Measurements from ENCODE around the gene DBNL. TPM values are rescaled to one million over a fixed set of nuclear protein-coding genes. Genes with fewer than 3 reads are reported as not detected.

DBNL gene
- total RNA-seq, 4 donors from 2014 or later: 108 to 165 (median 138) TPM

DNA sequence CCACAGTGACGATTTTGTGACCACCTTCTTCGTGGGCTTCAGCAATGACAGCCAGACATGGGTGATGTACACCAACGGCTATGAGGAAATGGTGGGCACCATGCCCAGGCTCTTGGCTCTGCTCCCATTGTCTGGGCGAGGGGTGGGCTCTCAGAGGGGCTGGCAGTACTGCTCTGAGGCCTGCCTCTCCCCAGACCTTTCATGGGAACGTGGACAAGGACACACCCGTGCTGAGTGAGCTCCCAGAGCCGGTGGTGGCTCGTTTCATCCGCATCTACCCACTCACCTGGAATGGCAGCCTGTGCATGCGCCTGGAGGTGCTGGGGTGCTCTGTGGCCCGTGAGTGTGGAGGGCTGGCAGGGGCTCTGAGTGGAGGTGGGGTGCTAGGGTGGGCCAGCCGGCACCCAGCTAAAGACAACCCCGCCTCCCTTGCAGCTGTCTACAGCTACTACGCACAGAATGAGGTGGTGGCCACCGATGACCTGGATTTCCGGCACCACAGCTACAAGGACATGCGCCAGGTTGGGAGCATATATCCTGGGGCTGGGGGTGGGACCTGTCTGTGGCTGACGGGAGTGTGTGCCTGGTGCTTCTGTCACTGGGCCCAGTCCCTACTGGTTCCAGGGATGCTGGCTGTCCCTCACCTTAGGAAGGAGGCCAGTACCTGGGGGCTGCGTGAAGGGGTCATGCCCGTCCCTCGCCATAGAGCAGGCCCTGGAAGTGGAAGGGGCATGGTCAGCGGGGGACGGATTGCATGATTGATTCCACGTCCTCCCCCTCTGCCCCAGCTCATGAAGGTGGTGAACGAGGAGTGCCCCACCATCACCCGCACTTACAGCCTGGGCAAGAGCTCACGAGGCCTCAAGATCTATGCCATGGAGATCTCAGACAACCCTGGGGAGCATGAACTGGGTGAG, 66.5 kb downstream of the DBNL start:
- no peak for DNase-seq
- 55 to 84% methylated on average over 4 to 16 of the region's 27 CpGs for WGBS, 2 donors
- Histone ChIP-seq H3K4me3 (replicated peaks in 1 of 3) (no peak overlapping the region), H3K27ac (no peak overlapping the region), H3K27me3 (no peaks in the 10 kb centered on the region), H3K36me3 (peaks cover 0 to 7% of the 10 kb centered on the region in 2 donors), H3K4me1 (no peaks in the 10 kb centered on the region), H3K9me3 (no peaks in the 10 kb centered on the region)
- intact Hi-C loops (cut with DNase I): no loop called here
- TF ChIP-seq POLR2A (IDR thresholded peaks at IDR 0.05): no peak
- TF ChIP-seq, protein P1, sequence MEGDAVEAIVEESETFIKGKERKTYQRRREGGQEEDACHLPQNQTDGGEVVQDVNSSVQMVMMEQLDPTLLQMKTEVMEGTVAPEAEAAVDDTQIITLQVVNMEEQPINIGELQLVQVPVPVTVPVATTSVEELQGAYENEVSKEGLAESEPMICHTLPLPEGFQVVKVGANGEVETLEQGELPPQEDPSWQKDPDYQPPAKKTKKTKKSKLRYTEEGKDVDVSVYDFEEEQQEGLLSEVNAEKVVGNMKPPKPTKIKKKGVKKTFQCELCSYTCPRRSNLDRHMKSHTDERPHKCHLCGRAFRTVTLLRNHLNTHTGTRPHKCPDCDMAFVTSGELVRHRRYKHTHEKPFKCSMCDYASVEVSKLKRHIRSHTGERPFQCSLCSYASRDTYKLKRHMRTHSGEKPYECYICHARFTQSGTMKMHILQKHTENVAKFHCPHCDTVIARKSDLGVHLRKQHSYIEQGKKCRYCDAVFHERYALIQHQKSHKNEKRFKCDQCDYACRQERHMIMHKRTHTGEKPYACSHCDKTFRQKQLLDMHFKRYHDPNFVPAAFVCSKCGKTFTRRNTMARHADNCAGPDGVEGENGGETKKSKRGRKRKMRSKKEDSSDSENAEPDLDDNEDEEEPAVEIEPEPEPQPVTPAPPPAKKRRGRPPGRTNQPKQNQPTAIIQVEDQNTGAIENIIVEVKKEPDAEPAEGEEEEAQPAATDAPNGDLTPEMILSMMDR (IDR thresholded peaks at IDR 0.05): no peak

Small RNA genes lying within 50 kb of the gene (microRNA-seq; reads per million reads assigned to microRNA genes)
- not detected for gene MIR6837
- 1.1 reads per million for gene MIR6838

Other genes with a start within 250 kb of the DBNL start
- gene MRPS24, start 175.2 kb upstream of the DBNL start, total RNA-seq: 100 to 1,000 TPM in 1 of 4 donors, 10 to 100 TPM in 3; 52.2 to 110 (median 88.7) TPM
- 10 to 100 TPM; 33.2 to 51.6 (median 41.0) TPM for gene URGCP, start 138.1 kb upstream of the DBNL start, total RNA-seq
- gene UBE2D4, start 118.3 kb upstream of the DBNL start, total RNA-seq: 10 to 100 TPM; 28.2 to 50.4 (median 31.1) TPM
- gene SPDYE1, start 46.8 kb upstream of the DBNL start, total RNA-seq: not detected
- gene PGAM2, start 20.9 kb downstream of the DBNL start, total RNA-seq: 10 to 100 TPM in 2 of 4 donors, 1 to 10 TPM in 2; 2.2 to 28.0 (median 9.1) TPM
- gene POLM, start 37.8 kb downstream of the DBNL start, total RNA-seq: 10 to 100 TPM; 51.1 to 85.0 (median 58.2) TPM
- gene AEBP1, start 59.6 kb downstream of the DBNL start, total RNA-seq: 100 to 1,000 TPM in 1 of 4 donors, 10 to 100 TPM in 3; 38.9 to 151 (median 57.6) TPM
- gene POLD2, start 78.8 kb downstream of the DBNL start, total RNA-seq: 10 to 100 TPM; 48.8 to 65.8 (median 55.1) TPM
- gene MYL7, start 96.6 kb downstream of the DBNL start, total RNA-seq: not detected
- gene GCK, start 144.7 kb downstream of the DBNL start, total RNA-seq: under 1 TPM in 2 of 4 donors, not detected in 2; 0.22 to 0.73 TPM
- gene YKT6, start 156.3 kb downstream of the DBNL start, total RNA-seq: 10 to 100 TPM; 51.7 to 90.0 (median 60.2) TPM